IMR-90 (cell line): Measurements from ENCODE around the gene OR2A2.

ENCODE experiments used
- BHLHE40 ChIP-seq: fragments of 150-350 bp; IDR thresholded peaks from 2 replicates; pipeline ENCODE4 v1.6.1; 2016; ENCODE audit warnings: mild to moderate bottlenecking, low read depth, low read length
- CEBPB ChIP-seq: IDR thresholded peaks from 2 replicates; pipeline ENCODE4 v1.6.1; 2012; ENCODE audit warnings: low read depth, low read length, improper control_type of control experiment
- CHD1 ChIP-seq: IDR thresholded peaks from 2 replicates; pipeline ENCODE4 v1.6.1; 2012; ENCODE audit warnings: low read depth, low read length, improper control_type of control experiment
- MAZ ChIP-seq: IDR thresholded peaks from 2 replicates; pipeline ENCODE4 v1.6.1; 2012; ENCODE audit warnings: low read depth, mild to moderate bottlenecking, low read length, improper control_type of control experiment, moderate library complexity, borderline replicate concordance
- MXI1 ChIP-seq: IDR thresholded peaks from 2 replicates; pipeline ENCODE4 v1.6.1; 2012; ENCODE audit warnings: low read depth, mild to moderate bottlenecking, low read length, moderate library complexity, borderline replicate concordance
- POLR2A ChIP-seq: IDR thresholded peaks from 2 replicates; pipeline ENCODE4 v1.6.1; 2012; ENCODE audit warnings: mild to moderate bottlenecking, low read depth, low read length
- RAD21 ChIP-seq: IDR thresholded peaks from 2 replicates; pipeline ENCODE4 v1.6.1; 2012; ENCODE audit warnings: low read length, improper control_type of control experiment
- RCOR1 ChIP-seq: IDR thresholded peaks from 2 replicates; pipeline ENCODE4 v1.6.1; 2012; ENCODE audit warnings: mild to moderate bottlenecking, low read length, improper control_type of control experiment; ENCODE audit not compliant: insufficient replicate concordance
- SMC3 ChIP-seq: fragments of 150-350 bp; IDR thresholded peaks from 2 replicates; pipeline ENCODE4 v1.6.1; 2016; ENCODE audit warnings: low read depth, mild to moderate bottlenecking, antibody characterized with exemption, low read length, moderate library complexity
- TF ChIP-seq, protein P1 (sequence below): conservative IDR thresholded peaks from 2 replicates; pipeline ENCODE4 v1.5.1; 2012; ENCODE audit warnings: mild to moderate bottlenecking, low read depth, low read length, improper control_type of control experiment
- TF ChIP-seq, protein P2 (sequence below): fragments of 150-350 bp; IDR thresholded peaks from 2 replicates; pipeline ENCODE4 v1.6.1; 2017; ENCODE audit warnings: mild to moderate bottlenecking, antibody characterized with exemption, low read length, low read depth
- TF ChIP-seq, protein P3 (sequence below): fragments of 150-350 bp; IDR thresholded peaks from 2 replicates; pipeline ENCODE4 v1.6.1; 2016; ENCODE audit warnings: low read depth, mild to moderate bottlenecking, low read length, moderate library complexity, borderline replicate concordance

DNA sequence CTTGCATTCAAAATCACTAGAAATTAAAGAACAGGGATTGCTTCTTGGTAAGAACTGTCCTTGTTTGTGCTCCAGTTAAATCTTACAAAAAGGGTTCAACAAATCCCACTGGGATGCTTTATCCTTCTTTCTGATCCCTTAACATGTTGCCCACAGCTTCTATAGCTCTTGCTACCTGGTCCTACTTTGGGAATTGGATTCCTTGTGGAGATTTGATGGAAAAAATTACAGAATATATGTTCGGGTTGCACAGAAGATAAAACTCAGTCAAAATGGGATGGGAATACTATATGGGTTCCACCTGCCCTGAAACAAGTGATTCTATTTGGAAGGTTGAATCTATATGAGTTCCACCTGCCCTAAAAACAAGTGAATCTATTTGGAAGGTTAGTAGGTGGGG lies 39.9 kb upstream of the OR2A2 start, which contains the start of gene OR2A25:
- TF ChIP-seq, protein P1, sequence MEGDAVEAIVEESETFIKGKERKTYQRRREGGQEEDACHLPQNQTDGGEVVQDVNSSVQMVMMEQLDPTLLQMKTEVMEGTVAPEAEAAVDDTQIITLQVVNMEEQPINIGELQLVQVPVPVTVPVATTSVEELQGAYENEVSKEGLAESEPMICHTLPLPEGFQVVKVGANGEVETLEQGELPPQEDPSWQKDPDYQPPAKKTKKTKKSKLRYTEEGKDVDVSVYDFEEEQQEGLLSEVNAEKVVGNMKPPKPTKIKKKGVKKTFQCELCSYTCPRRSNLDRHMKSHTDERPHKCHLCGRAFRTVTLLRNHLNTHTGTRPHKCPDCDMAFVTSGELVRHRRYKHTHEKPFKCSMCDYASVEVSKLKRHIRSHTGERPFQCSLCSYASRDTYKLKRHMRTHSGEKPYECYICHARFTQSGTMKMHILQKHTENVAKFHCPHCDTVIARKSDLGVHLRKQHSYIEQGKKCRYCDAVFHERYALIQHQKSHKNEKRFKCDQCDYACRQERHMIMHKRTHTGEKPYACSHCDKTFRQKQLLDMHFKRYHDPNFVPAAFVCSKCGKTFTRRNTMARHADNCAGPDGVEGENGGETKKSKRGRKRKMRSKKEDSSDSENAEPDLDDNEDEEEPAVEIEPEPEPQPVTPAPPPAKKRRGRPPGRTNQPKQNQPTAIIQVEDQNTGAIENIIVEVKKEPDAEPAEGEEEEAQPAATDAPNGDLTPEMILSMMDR, result no peak
- TF ChIP-seq POLR2A (no peak), CHD1 (no peak), RCOR1 (no peak), CEBPB (no peak), RAD21 (no peak), BHLHE40 (no peak), MXI1 (no peak), MAZ (no peak), SMC3 (no peak)
- TF ChIP-seq, protein P2, sequence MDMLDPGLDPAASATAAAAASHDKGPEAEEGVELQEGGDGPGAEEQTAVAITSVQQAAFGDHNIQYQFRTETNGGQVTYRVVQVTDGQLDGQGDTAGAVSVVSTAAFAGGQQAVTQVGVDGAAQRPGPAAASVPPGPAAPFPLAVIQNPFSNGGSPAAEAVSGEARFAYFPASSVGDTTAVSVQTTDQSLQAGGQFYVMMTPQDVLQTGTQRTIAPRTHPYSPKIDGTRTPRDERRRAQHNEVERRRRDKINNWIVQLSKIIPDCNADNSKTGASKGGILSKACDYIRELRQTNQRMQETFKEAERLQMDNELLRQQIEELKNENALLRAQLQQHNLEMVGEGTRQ, result no peak
- TF ChIP-seq, protein P3, sequence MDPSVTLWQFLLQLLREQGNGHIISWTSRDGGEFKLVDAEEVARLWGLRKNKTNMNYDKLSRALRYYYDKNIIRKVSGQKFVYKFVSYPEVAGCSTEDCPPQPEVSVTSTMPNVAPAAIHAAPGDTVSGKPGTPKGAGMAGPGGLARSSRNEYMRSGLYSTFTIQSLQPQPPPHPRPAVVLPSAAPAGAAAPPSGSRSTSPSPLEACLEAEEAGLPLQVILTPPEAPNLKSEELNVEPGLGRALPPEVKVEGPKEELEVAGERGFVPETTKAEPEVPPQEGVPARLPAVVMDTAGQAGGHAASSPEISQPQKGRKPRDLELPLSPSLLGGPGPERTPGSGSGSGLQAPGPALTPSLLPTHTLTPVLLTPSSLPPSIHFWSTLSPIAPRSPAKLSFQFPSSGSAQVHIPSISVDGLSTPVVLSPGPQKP, result no peak
